ENCODE results near the gene DRGX.

Gene DRGX

DNA sequence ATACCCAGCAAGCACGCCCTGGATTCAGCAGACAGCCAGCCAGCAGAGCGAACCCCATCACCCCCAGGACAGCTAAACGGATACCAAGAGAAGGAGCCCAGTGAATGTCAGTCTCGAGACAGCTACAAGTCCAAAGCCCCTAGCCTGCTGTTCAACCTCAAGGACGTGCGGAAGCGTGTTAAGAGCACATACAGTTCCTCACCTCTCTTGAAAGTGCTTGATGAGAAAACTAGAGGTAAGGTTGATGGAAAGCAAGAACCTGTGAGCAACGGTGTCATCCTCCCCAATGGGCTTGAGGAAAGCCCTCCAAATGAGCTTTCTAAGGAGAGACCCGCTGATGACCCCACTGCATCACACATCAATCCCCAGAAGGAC lies 72.0 kb downstream of the DRGX start:
- ChIA-PET POLR2A (no interaction called here), CTCF (interaction anchor here (0.5 to 2.2 kb wide), 3 partner anchors 21 to 193 kb away, joined by 3 to 5 read pairs (median 3); no protein-coding TSS in a partner anchor)
- no peak for TF ChIP-seq ZNF121 (tag by site-specific recombination; IDR thresholded peaks at IDR 0.05)
- no peak for TF ChIP-seq ZNF624 (tag by site-specific recombination; IDR thresholded peaks at IDR 0.05)
- TF ChIP-seq, protein P1, sequence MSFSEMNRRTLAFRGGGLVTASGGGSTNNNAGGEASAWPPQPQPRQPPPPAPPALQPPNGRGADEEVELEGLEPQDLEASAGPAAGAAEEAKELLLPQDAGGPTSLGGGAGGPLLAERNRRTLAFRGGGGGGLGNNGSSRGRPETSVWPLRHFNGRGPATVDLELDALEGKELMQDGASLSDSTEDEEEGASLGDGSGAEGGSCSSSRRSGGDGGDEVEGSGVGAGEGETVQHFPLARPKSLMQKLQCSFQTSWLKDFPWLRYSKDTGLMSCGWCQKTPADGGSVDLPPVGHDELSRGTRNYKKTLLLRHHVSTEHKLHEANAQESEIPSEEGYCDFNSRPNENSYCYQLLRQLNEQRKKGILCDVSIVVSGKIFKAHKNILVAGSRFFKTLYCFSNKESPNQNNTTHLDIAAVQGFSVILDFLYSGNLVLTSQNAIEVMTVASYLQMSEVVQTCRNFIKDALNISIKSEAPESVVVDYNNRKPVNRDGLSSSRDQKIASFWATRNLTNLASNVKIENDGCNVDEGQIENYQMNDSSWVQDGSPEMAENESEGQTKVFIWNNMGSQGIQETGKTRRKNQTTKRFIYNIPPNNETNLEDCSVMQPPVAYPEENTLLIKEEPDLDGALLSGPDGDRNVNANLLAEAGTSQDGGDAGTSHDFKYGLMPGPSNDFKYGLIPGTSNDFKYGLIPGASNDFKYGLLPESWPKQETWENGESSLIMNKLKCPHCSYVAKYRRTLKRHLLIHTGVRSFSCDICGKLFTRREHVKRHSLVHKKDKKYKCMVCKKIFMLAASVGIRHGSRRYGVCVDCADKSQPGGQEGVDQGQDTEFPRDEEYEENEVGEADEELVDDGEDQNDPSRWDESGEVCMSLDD (tag by site-specific recombination; IDR thresholded peaks at IDR 0.05): no peak
- TF ChIP-seq SCRT2 (tag by site-specific recombination; IDR thresholded peaks at IDR 0.05): no peak
- TF ChIP-seq ZNF174 (tag by site-specific recombination; IDR thresholded peaks at IDR 0.05): no peak
- TF ChIP-seq, protein P2, sequence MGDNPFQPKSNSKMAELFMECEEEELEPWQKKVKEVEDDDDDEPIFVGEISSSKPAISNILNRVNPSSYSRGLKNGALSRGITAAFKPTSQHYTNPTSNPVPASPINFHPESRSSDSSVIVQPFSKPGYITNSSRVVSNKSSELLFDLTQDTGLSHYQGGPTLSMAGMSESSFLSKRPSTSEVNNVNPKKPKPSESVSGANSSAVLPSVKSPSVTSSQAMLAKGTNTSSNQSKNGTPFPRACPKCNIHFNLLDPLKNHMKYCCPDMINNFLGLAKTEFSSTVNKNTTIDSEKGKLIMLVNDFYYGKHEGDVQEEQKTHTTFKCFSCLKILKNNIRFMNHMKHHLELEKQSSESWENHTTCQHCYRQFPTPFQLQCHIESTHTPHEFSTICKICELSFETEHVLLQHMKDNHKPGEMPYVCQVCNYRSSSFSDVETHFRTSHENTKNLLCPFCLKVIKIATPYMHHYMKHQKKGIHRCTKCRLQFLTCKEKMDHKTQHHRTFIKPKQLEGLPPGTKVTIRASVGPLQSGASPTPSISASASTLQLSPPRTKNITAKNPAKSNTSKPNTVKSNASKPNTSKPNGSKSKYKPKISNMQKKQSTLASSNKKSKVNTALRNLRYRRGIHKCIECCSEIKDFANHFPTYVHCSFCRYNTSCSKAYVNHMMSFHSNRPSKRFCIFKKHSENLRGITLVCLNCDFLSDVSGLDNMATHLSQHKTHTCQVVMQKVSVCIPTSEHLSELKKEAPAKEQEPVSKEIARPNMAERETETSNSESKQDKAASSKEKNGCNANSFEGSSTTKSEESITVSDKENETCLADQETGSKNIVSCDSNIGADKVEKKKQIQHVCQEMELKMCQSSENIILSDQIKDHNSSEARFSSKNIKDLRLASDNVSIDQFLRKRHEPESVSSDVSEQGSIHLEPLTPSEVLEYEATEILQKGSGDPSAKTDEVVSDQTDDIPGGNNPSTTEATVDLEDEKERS (tag by site-specific recombination; IDR thresholded peaks at IDR 0.05): no peak
- no peak for TF ChIP-seq IKZF3 (tag by site-specific recombination; IDR thresholded peaks at IDR 0.05)
- TF ChIP-seq ZNF426 (tag by site-specific recombination; IDR thresholded peaks at IDR 0.05): no peak
- no peak for TF ChIP-seq BCL11A (tag by site-specific recombination; IDR thresholded peaks at IDR 0.05; ENCODE audit: low read depth)
- no peak for TF ChIP-seq ZBTB48 (tag by site-specific recombination; IDR thresholded peaks at IDR 0.05)
- no peak for TF ChIP-seq ZNF248 (tag by site-specific recombination; IDR thresholded peaks at IDR 0.05)
- TF ChIP-seq ZNF112 (tag by site-specific recombination; IDR thresholded peaks at IDR 0.05): no peak
- H3K36me3 ChIP-seq (ENCODE audit: control insufficient read depth in 2 of 2, insufficient read depth in 1 of 2, low read length in 2 of 2): no peaks in the 10 kb centered on the region
- H3K4me1 ChIP-seq (ENCODE audit: control insufficient read depth, insufficient read depth, low read length): no peaks in the 10 kb centered on the region
- no peak overlapping the region for H3K27ac ChIP-seq (ENCODE audit: extremely low read depth, low read depth, low read length)
- H3K9me3 ChIP-seq (ENCODE audit: control insufficient read depth, insufficient read depth, low read depth, low read length): no peaks in the 10 kb centered on the region
- H3K4me3 ChIP-seq (ENCODE audit: low read depth, low read length): no peak overlapping the region

DNA sequence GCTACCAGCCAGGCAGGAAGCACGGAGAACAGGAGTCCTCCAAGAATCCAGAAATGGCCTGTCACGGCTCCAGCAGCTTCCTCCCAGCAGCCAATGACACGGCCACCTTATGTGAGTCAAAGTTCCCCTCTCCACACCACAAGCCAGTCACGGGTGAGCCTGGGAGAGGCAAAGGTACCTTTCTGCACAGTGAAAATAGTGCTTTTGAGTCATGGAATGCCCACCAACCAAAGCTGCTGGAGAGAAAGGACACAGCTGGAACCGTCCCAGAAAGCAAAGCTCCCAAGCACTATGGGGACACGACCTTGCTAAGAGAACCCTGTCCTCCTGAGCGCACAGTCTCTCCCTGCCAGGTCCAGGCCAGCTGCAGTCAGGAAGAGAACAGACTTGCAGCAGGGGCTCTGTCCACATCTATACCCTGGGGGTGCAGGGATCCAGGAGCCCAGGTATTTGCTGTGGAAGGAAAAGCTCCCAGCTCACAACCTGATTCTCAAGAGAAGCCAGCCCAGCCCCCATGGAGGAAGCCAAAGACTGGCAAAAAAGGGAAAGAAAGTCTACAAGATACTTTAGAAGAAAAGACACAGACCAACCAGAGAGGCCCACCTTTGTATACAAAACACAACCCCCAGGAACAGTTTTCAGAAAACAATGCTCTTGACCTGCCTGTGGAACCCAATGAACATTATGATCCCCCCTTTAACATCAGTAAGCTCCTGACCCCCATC lies 72.6 kb downstream of the DRGX start:
- CTCF ChIA-PET: interaction anchor here (1.0 to 2.2 kb wide), 2 partner anchors 190 to 194 kb away, joined by 3 to 5 read pairs; no protein-coding TSS in a partner anchor
- POLR2A ChIA-PET: no interaction called here
- TF ChIP-seq GFI1B (tag by site-specific recombination; IDR thresholded peaks at IDR 0.05): no peak
- TF ChIP-seq ZNF791 (tag by site-specific recombination; IDR thresholded peaks at IDR 0.05): no peak
- TF ChIP-seq ZNF169 (tag by site-specific recombination; IDR thresholded peaks at IDR 0.05): no peak
- no peak for TF ChIP-seq GLI2 (tag by site-specific recombination; IDR thresholded peaks at IDR 0.05; ENCODE audit: borderline replicate concordance, low read depth)
- TF ChIP-seq MYNN (tag by site-specific recombination; IDR thresholded peaks at IDR 0.05; ENCODE audit: borderline replicate concordance): no peak
- TF ChIP-seq, protein P3, sequence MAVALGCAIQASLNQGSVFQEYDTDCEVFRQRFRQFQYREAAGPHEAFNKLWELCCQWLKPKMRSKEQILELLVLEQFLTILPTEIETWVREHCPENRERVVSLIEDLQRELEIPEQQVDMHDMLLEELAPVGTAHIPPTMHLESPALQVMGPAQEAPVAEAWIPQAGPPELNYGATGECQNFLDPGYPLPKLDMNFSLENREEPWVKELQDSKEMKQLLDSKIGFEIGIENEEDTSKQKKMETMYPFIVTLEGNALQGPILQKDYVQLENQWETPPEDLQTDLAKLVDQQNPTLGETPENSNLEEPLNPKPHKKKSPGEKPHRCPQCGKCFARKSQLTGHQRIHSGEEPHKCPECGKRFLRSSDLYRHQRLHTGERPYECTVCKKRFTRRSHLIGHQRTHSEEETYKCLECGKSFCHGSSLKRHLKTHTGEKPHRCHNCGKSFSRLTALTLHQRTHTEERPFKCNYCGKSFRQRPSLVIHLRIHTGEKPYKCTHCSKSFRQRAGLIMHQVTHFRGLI (tag by site-specific recombination; IDR thresholded peaks at IDR 0.05): no peak
- no peak for TF ChIP-seq ZEB2 (tag by site-specific recombination; IDR thresholded peaks at IDR 0.05)
- no peak for TF ChIP-seq ZNF529 (tag by site-specific recombination; IDR thresholded peaks at IDR 0.05; ENCODE audit: insufficient replicate concordance)
- TF ChIP-seq, protein P4, sequence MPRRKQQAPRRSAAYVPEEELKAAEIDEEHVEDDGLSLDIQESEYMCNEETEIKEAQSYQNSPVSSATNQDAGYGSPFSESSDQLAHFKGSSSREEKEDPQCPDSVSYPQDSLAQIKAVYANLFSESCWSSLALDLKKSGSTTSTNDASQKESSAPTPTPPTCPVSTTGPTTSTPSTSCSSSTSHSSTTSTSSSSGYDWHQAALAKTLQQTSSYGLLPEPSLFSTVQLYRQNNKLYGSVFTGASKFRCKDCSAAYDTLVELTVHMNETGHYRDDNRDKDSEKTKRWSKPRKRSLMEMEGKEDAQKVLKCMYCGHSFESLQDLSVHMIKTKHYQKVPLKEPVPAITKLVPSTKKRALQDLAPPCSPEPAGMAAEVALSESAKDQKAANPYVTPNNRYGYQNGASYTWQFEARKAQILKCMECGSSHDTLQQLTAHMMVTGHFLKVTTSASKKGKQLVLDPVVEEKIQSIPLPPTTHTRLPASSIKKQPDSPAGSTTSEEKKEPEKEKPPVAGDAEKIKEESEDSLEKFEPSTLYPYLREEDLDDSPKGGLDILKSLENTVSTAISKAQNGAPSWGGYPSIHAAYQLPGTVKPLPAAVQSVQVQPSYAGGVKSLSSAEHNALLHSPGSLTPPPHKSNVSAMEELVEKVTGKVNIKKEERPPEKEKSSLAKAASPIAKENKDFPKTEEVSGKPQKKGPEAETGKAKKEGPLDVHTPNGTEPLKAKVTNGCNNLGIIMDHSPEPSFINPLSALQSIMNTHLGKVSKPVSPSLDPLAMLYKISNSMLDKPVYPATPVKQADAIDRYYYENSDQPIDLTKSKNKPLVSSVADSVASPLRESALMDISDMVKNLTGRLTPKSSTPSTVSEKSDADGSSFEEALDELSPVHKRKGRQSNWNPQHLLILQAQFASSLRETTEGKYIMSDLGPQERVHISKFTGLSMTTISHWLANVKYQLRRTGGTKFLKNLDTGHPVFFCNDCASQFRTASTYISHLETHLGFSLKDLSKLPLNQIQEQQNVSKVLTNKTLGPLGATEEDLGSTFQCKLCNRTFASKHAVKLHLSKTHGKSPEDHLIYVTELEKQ (tag by site-specific recombination; IDR thresholded peaks at IDR 0.05; ENCODE audit: borderline replicate concordance): no peak
- TF ChIP-seq ZNF544 (tag by site-specific recombination; IDR thresholded peaks at IDR 0.05): no peak
- TF ChIP-seq ZNF23 (tag by site-specific recombination; IDR thresholded peaks at IDR 0.05; ENCODE audit: borderline replicate concordance): no peak
- H3K4me3 ChIP-seq (ENCODE audit: low read depth, low read length): no peak overlapping the region
- no peaks in the 10 kb centered on the region for H3K9me3 ChIP-seq (ENCODE audit: control insufficient read depth, insufficient read depth, low read depth, low read length)
- no peaks in the 10 kb centered on the region for H3K4me1 ChIP-seq (ENCODE audit: control insufficient read depth, insufficient read depth, low read length)
- no peak overlapping the region for H3K27ac ChIP-seq (ENCODE audit: extremely low read depth, low read depth, low read length)
- no peaks in the 10 kb centered on the region for H3K36me3 ChIP-seq (ENCODE audit: control insufficient read depth in 2 of 2, insufficient read depth in 1 of 2, low read length in 2 of 2)

Data from HEK293 (cell line).